ENCODE measurements around the gene TMC5.

DNA sequence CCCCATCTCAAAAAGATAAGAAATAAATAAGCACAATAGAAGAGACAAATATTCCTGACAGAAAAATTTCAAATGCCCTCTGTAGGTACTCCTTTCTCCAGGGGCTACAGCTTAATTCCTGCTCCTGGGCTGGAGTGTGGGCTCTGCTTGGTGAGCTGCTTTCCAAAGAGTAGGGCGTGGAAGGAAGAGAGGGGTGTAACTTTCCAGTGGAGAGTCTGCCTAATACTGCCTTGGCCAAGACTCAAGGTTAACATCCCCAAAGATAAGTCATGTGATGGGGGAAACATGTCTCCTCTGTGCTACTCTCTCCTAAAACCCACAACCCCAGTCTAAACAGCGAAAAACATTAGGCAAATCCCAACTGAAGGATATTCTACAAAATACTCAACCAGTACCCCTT is 42.7 kb downstream of the TMC5 start:
- TF ChIP-seq, protein P1, sequence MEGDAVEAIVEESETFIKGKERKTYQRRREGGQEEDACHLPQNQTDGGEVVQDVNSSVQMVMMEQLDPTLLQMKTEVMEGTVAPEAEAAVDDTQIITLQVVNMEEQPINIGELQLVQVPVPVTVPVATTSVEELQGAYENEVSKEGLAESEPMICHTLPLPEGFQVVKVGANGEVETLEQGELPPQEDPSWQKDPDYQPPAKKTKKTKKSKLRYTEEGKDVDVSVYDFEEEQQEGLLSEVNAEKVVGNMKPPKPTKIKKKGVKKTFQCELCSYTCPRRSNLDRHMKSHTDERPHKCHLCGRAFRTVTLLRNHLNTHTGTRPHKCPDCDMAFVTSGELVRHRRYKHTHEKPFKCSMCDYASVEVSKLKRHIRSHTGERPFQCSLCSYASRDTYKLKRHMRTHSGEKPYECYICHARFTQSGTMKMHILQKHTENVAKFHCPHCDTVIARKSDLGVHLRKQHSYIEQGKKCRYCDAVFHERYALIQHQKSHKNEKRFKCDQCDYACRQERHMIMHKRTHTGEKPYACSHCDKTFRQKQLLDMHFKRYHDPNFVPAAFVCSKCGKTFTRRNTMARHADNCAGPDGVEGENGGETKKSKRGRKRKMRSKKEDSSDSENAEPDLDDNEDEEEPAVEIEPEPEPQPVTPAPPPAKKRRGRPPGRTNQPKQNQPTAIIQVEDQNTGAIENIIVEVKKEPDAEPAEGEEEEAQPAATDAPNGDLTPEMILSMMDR (IDR thresholded peaks at IDR 0.05 in 4 of 5, conservative IDR thresholded peaks at IDR 0.05 in 1 of 5), result no peak
- TF ChIP-seq POLR2A (IDR thresholded peaks at IDR 0.05), result no peak

All from gastrocnemius medialis (tissue), 4 donors.